OCI-LY7 (cell line): ENCODE measurements around the gene PHLDB1.

ENCODE experiments used
- EZH2phosphoT487 ChIP-seq: fragments of 200-600 bp; sonication (generic); IDR thresholded peaks from 2 replicates; pipeline ENCODE4 v1.6.1; 2018; ENCODE audit warnings: low read depth, borderline replicate concordance, mild to moderate bottlenecking, mixed run types, antibody characterized with exemption, low read length, moderate library complexity, mixed read lengths
- TF ChIP-seq, protein P1 (sequence below): fragments of 200-600 bp; sonication (generic); conservative IDR thresholded peaks from 2 replicates; pipeline ENCODE4 v1.5.1; 2014; ENCODE audit warnings: mild to moderate bottlenecking, antibody characterized with exemption, low read length, moderate library complexity, mixed read lengths

DNA sequence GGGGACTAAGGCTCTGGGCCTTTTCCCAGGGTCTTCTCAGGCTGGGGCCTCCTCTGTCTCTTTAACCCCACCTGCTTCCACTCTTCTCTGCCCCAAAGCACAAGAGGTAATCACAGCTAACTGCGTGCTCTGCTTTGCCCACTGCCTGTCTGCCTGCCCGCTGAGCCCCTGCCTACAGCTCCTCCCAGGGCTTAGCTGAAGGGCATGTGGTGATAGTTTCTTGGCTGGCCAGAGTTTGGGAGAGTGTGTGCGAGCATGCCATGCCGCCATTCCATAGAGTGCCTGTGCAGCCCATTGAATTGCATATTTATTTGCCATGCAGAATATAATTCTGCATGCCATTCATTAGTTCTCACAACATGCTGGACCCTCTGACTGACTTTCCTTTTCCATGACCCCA lies 32.5 kb downstream of the PHLDB1 start:
- TF ChIP-seq, protein P1, sequence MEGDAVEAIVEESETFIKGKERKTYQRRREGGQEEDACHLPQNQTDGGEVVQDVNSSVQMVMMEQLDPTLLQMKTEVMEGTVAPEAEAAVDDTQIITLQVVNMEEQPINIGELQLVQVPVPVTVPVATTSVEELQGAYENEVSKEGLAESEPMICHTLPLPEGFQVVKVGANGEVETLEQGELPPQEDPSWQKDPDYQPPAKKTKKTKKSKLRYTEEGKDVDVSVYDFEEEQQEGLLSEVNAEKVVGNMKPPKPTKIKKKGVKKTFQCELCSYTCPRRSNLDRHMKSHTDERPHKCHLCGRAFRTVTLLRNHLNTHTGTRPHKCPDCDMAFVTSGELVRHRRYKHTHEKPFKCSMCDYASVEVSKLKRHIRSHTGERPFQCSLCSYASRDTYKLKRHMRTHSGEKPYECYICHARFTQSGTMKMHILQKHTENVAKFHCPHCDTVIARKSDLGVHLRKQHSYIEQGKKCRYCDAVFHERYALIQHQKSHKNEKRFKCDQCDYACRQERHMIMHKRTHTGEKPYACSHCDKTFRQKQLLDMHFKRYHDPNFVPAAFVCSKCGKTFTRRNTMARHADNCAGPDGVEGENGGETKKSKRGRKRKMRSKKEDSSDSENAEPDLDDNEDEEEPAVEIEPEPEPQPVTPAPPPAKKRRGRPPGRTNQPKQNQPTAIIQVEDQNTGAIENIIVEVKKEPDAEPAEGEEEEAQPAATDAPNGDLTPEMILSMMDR: no peak
- no peak for TF ChIP-seq EZH2phosphoT487
